Ovary (tissue), 9 donors: ENCODE measurements around the gene ZCWPW1. TPM values are rescaled to one million over a fixed set of nuclear protein-coding genes. Genes with fewer than 3 reads are reported as not detected.

Source experiments
- DNase-seq, 5 donors: peaks; one replicate each; pipeline ENCODE4 v3.0.0-alpha.2; 2019 to 2020
- H3K27ac ChIP-seq, 2 donors: fragments of 200-600 bp; one replicate each; pipeline versions ENCODE4 v1.5.1 to v1.8.0; 2019 to 2022
- H3K27me3 ChIP-seq: fragments of 200-600 bp; one replicate; pipeline ENCODE4 v1.8.0; 2022
- H3K36me3 ChIP-seq: fragments of 200-600 bp; sonication (generic); one replicate; pipeline ENCODE4 v1.5.1; 2019
- H3K4me1 ChIP-seq: one replicate; pipeline ENCODE4 v1.8.1; 2013; ENCODE audit warnings: mild to moderate bottlenecking, moderate library complexity; ENCODE audit not compliant: insufficient read depth
- H3K4me3 ChIP-seq: fragments of 200-600 bp; sonication (generic); one replicate; pipeline ENCODE4 v1.5.1; 2017
- H3K9me3 ChIP-seq, 2 donors: fragments of 200-600 bp in 1 of 2; sonication (generic) in 1 of 2; one replicate each; pipeline versions ENCODE4 v1.5.1 to v1.8.1; 2013 to 2019; ENCODE audit warnings: mild to moderate bottlenecking in 1 of 2, moderate library complexity in 1 of 2
- CTCF ChIP-seq, 3 donors: fragments of 450-650 bp in 2 of 3; fragments of 200-600 bp in 1 of 3; IDR thresholded peaks; one replicate each; pipeline versions ENCODE4 v1.5.1 to v1.8.0; 2016 to 2022; ENCODE audit warnings: antibody characterized with exemption in 3 of 3, mild to moderate bottlenecking in 1 of 3
- EP300 ChIP-seq: sonication (generic); formaldehyde crosslinking; IDR thresholded peaks from one replicate; pipeline ENCODE4 v1.6.1; 2017; ENCODE audit warnings: antibody characterized with exemption
- POLR2A ChIP-seq: fragments of 450-650 bp; IDR thresholded peaks from one replicate; pipeline ENCODE4 v1.6.1; 2017; ENCODE audit warnings: antibody characterized with exemption, mild to moderate bottlenecking, moderate library complexity
- WGBS, 3 donors: extraction: QIAGEN DNeasy Blood & Tissue Kit in 1 of 3; methylation state at CpG; one replicate each; pipeline versions ENCODE4 v1.1.5 to v1.1.7; 2013 to 2017; 5-methylcytosine and 5-hydroxymethylcytosine counted together
- intact Hi-C, 4 donors: fragments of 100-400 bp; cut with DNase I; formaldehyde crosslinking; loops; one replicate each; pipeline versions ENCODE4 v1.11.0 to v1.15.1; 2022 to 2023
- polyA plus RNA-seq, 2 donors: library from polyadenylated mRNA; stranded (reverse); fragments of 200-250 nt in 1 of 2; fragments of 350-450 nt in 1 of 2; fragmentation: Illumina TruSeq in 1 of 2; extraction: RNeasy Lipid Tissue Mini Kit (QIAGEN cat#74804) in 1 of 2; gene quantifications; one replicate each; pipeline ENCODE4 v1.2.3, GENCODE V29; 2013 to 2014
- total RNA-seq, 7 donors: library from RNA; depleted of rRNA in 2 of 7; stranded (reverse); fragments of >200 nt in 2 of 7; fragmentation: NEBNext Ultra II Directional in 3 of 7; extraction: Animal tissue kit (Norgen Biotek cat#: 25700) in 3 of 7; gene quantifications; one replicate each; pipeline versions ENCODE4 v1.1.0 to v1.2.4, GENCODE V29; 2016 to 2023
- donor health status: DM: no; HTN: no; CAD: no; lungs with moderate emphysema.
- donor health status: DM: no; HTN: no; CAD: no.
- donor health status: Bipolar disorder and iron deficiency.
- donor health status: DM: yes; HTN: yes; CAD: no.
- donor health status: DM: no; HTN: no; CAD: no.
- donor health status: DM: yes; HTN: yes; CAD: no.

The ZCWPW1 gene
- total and polyA plus RNA-seq, 9 donors, result 2.6 to 9.3 (median 6.2) TPM

- Histone ChIP-seq H3K9me3 (no peaks in the 10 kb centered on the region), H3K4me3 (no peak overlapping the region), H3K27me3 (no peaks in the 10 kb centered on the region), H3K27ac (peak overlapping the region in 1 of 2 donors; percentile 89), H3K4me1 (peaks cover 12% of the 10 kb centered on the region), H3K36me3 (no peaks in the 10 kb centered on the region)
- intact Hi-C loops, result no loop called here
- peak; percentile 44 to 67 (median 62) for DNase-seq
- WGBS, 3 donors, result 83 to 90% (median 84%) methylated on average over 28 of the region's 28 CpGs
- TF ChIP-seq CTCF (IDR thresholded peaks at IDR 0.05) (no peak), EP300 (no peak), POLR2A (no peak)
Measured at GRCh38 chr7:100437150-100438100, 8.9 kb upstream of the ZCWPW1 start.

- H3K27ac ChIP-seq, result peak overlapping the region; percentile 88 to 89
- no peaks in the 10 kb centered on the region for H3K36me3 ChIP-seq
- intact Hi-C loops, result no loop called here
- H3K4me3 ChIP-seq, result peak overlapping the region; percentile 74
- TF ChIP-seq POLR2A (no peak), CTCF (IDR thresholded peaks at IDR 0.05) (no peak), EP300 (no peak)
- no peaks in the 10 kb centered on the region for H3K9me3 ChIP-seq
- 2 to 3% (median 2%) methylated on average over 59 to 81 of the region's 81 CpGs for WGBS, 3 donors
- H3K27me3 ChIP-seq, result no peaks in the 10 kb centered on the region
- peaks cover 23% of the 10 kb centered on the region for H3K4me1 ChIP-seq
- peak; percentile 35 to 69 (median 59) for DNase-seq
Measured at GRCh38 chr7:100435401-100436304, 7.2 kb upstream of the ZCWPW1 start.

GRCh38 chr7:100434297-100435144 is 6.0 kb upstream of the ZCWPW1 start:
- no peaks in the 10 kb centered on the region for H3K27me3 ChIP-seq
- DNase-seq, result peak in 1 of 5 donors; percentile 16
- intact Hi-C loops, result no loop called here
- no peak overlapping the region for H3K4me3 ChIP-seq
- H3K27ac ChIP-seq, result no peak overlapping the region
- WGBS, 3 donors, result 79 to 84% (median 80%) methylated on average over 22 of the region's 22 CpGs
- H3K36me3 ChIP-seq, result no peaks in the 10 kb centered on the region
- peaks cover 23% of the 10 kb centered on the region for H3K4me1 ChIP-seq
- TF ChIP-seq POLR2A, result no peak
- H3K9me3 ChIP-seq, result no peaks in the 10 kb centered on the region

GRCh38 chr7:100433592-100434296 is 5.2 kb upstream of the ZCWPW1 start:
- intact Hi-C loops, result no loop called here
- H3K9me3 ChIP-seq, result no peaks in the 10 kb centered on the region
- no peak for DNase-seq

More at GRCh38 chr7:100433592-100434296, 5.2 kb upstream of the ZCWPW1 start:
- peaks cover 23% of the 10 kb centered on the region for H3K4me1 ChIP-seq
- no peak overlapping the region for H3K4me3 ChIP-seq
- no peaks in the 10 kb centered on the region for H3K27me3 ChIP-seq
- no peaks in the 10 kb centered on the region for H3K36me3 ChIP-seq
- H3K27ac ChIP-seq, result no peak overlapping the region
- WGBS, 3 donors, result 67 to 75% (median 75%) methylated on average over 10 of the region's 10 CpGs
- TF ChIP-seq CTCF (IDR thresholded peaks at IDR 0.05) (no peak), EP300 (no peak), POLR2A (no peak)
